H1 (cell line): Measurements from ENCODE around the gene ACTR6. TPM values are rescaled to one million over a fixed set of nuclear protein-coding genes. Genes with fewer than 3 reads are reported as not detected.

ENCODE experiments used
- CTCF ChIA-PET: fragments of 300-600 bp; sonication (Branson Sonifier 250); formaldehyde crosslinking; loops from one replicate; lab custom pipeline; 2021; ENCODE audit not compliant: partially characterized antibody; lab: Charles Lee
- POLR2A ChIA-PET: fragments of 300-600 bp; sonication (Branson Sonifier 250); formaldehyde crosslinking; loops from one replicate; lab custom pipeline; 2021; ENCODE audit warnings: inconsistent platforms; ENCODE audit not compliant: partially characterized antibody; lab: Charles Lee
- DNase-seq, 2 experiments: peaks; one replicate each; pipeline versions ENCODE4 v3.0.0 to v3.0.0-alpha.2; 2010 to 2022; ENCODE audit warnings: low spot score in 2 of 2, low read depth in 1 of 2, mixed read lengths in 1 of 2
- FAIRE-seq: peaks from 2 replicates; lab custom pipeline; 2011; peaks lifted over from hg19 to GRCh38; lab: Jason Lieb, UNC
- H2AFZ ChIP-seq: 2 replicates; pipeline ENCODE4 v1.8.1; 2012; ENCODE audit warnings: low read length, inconsistent platforms
- H2AK5ac ChIP-seq: 2 replicates; pipeline ENCODE4 v1.6.1; 2013; ENCODE audit warnings: low read depth, low read length
- H2BK120ac ChIP-seq: replicated peaks from 2 replicates; pipeline ENCODE3; 2013; ENCODE audit warnings: low read depth, low read length, inconsistent platforms
- H2BK12ac ChIP-seq: 2 replicates; pipeline ENCODE4 v1.6.1; 2013; ENCODE audit warnings: low read depth, low read length
- H2BK15ac ChIP-seq: 2 replicates; pipeline ENCODE4 v1.6.1; 2013; ENCODE audit warnings: low read length
- H2BK20ac ChIP-seq: 2 replicates; pipeline ENCODE4 v1.6.1; 2013; ENCODE audit warnings: low read length
- H2BK5ac ChIP-seq: 2 replicates; pipeline ENCODE4 v1.6.1; 2013; ENCODE audit warnings: low read depth, low read length
- H3K14ac ChIP-seq: 2 replicates; pipeline ENCODE4 v1.6.1; 2013; ENCODE audit warnings: inconsistent platforms; ENCODE audit not compliant: insufficient read length
- H3K18ac ChIP-seq: 2 replicates; pipeline ENCODE4 v1.6.1; 2013; ENCODE audit warnings: low read length; ENCODE audit errors: extremely low read depth
- H3K23ac ChIP-seq: 2 replicates; pipeline ENCODE4 v1.6.1; 2013; ENCODE audit warnings: inconsistent platforms; ENCODE audit not compliant: insufficient read length
- H3K23me2 ChIP-seq: 2 replicates; pipeline ENCODE4 v1.6.1; 2013; ENCODE audit warnings: low read depth, low read length
- H3K27ac ChIP-seq: 2 replicates; pipeline ENCODE4 v1.6.1; 2011; ENCODE audit warnings: low read depth, low read length, inconsistent platforms
- H3K27me3 ChIP-seq, 4 experiments: replicated peaks in 1 of 4; 1 replicate in 1 of 4; 2 replicates in 3 of 4; pipeline versions ENCODE4 v1.6.1 to v1.8.1; 2011 to 2013; ENCODE audit warnings: low read length in 3 of 4, mild to moderate bottlenecking in 3 of 4, inconsistent platforms in 2 of 4, mixed read lengths in 2 of 4, moderate library complexity in 1 of 4; ENCODE audit not compliant: control insufficient read depth in 3 of 4, insufficient read depth in 3 of 4; ENCODE audit errors: extremely low read depth in 1 of 4
- H3K36me3 ChIP-seq, 4 experiments: 2 replicates each; pipeline versions ENCODE4 v1.6.1 to v1.8.1; 2011 to 2013; ENCODE audit warnings: mild to moderate bottlenecking in 4 of 4, low read length in 3 of 4, moderate library complexity in 2 of 4, control low read depth in 1 of 4, inconsistent platforms in 1 of 4; ENCODE audit not compliant: insufficient read depth in 4 of 4, control insufficient read depth in 2 of 4
- H3K4ac ChIP-seq: replicated peaks from 2 replicates; pipeline ENCODE3; 2013; ENCODE audit warnings: low read length, low read depth, mixed read lengths, inconsistent platforms; ENCODE audit not compliant: insufficient read length
- H3K4me1 ChIP-seq, 4 experiments: replicated peaks in 1 of 4; 1 replicate in 1 of 4; 2 replicates in 3 of 4; pipeline versions ENCODE4 v1.6.1 to v1.8.1; 2011 to 2013; ENCODE audit warnings: low read length in 3 of 4, inconsistent platforms in 2 of 4, mixed read lengths in 1 of 4; ENCODE audit not compliant: insufficient read depth in 4 of 4, control insufficient read depth in 3 of 4
- H3K4me2 ChIP-seq, 2 experiments: 2 replicates each; pipeline versions ENCODE4 v1.6.1 to v1.8.1; 2011 to 2013; ENCODE audit warnings: low read depth in 2 of 2, low read length in 2 of 2, control low read depth in 1 of 2, inconsistent platforms in 1 of 2, mild to moderate bottlenecking in 1 of 2; ENCODE audit not compliant: insufficient read depth in 1 of 2
- H3K4me3 ChIP-seq, 4 experiments: fragments of 200-600, 300-600 bp in 1 of 4; sonication (generic), shearing (Covaris generic), sonication (Bioruptor Twin) in 1 of 4; 2 replicates each; pipeline versions ENCODE4 v1.5.1 to v1.8.1; 2011 to 2016; ENCODE audit warnings: low read length in 4 of 4, low read depth in 3 of 4, control low read depth in 2 of 4, inconsistent platforms in 2 of 4, mild to moderate bottlenecking in 2 of 4, mixed read lengths in 1 of 4, moderate library complexity in 1 of 4; ENCODE audit not compliant: insufficient read depth in 2 of 4; ENCODE audit errors: extremely low read depth in 1 of 4
- H3K56ac ChIP-seq: replicated peaks from 2 replicates; pipeline ENCODE3; 2013; ENCODE audit warnings: low read depth, mild to moderate bottlenecking, mixed read lengths, low read length, inconsistent platforms; ENCODE audit not compliant: insufficient read length
- H3K79me1 ChIP-seq: 2 replicates; pipeline ENCODE4 v1.6.1; 2013; ENCODE audit warnings: low read depth, low read length, control low read depth
- H3K79me2 ChIP-seq, 2 experiments: 2 replicates each; pipeline versions ENCODE4 v1.6.1 to v1.8.1; 2012 to 2013; ENCODE audit warnings: low read length in 2 of 2, mild to moderate bottlenecking in 2 of 2, inconsistent platforms in 1 of 2; ENCODE audit not compliant: insufficient read depth in 2 of 2, control insufficient read depth in 1 of 2
- H3K9ac ChIP-seq, 4 experiments: replicated peaks in 1 of 4; 1 replicate in 1 of 4; 2 replicates in 3 of 4; pipeline versions ENCODE4 v1.6.1 to v1.8.1; 2011 to 2013; ENCODE audit warnings: low read depth in 3 of 4, low read length in 3 of 4, control low read depth in 2 of 4, mild to moderate bottlenecking in 2 of 4, moderate library complexity in 2 of 4, inconsistent platforms in 1 of 4; ENCODE audit errors: extremely low read depth in 1 of 4
- H3K9me3 ChIP-seq, 2 experiments: 2 replicates each; pipeline versions ENCODE4 v1.6.1 to v1.8.1; 2012 to 2013; ENCODE audit warnings: mild to moderate bottlenecking in 2 of 2, moderate library complexity in 2 of 2, control low read depth in 1 of 2, inconsistent platforms in 1 of 2, low read depth in 1 of 2, low read length in 1 of 2, mixed read lengths in 1 of 2; ENCODE audit not compliant: insufficient read depth in 2 of 2
- H4K20me1 ChIP-seq, 2 experiments: replicated peaks in 1 of 2; 2 replicates each; pipeline versions ENCODE3 to v1.8.1; 2011 to 2013; ENCODE audit warnings: inconsistent platforms in 2 of 2, low read length in 2 of 2, mild to moderate bottlenecking in 1 of 2; ENCODE audit not compliant: insufficient read depth in 2 of 2, control insufficient read depth in 1 of 2
- H4K5ac ChIP-seq: 2 replicates; pipeline ENCODE4 v1.6.1; 2013; ENCODE audit warnings: low read length, low read depth, mixed read lengths, inconsistent platforms; ENCODE audit not compliant: insufficient read length
- H4K8ac ChIP-seq: 2 replicates; pipeline ENCODE4 v1.8.0; 2013; ENCODE audit warnings: mild to moderate bottlenecking, moderate library complexity, low read length, inconsistent platforms; ENCODE audit not compliant: insufficient read depth; ENCODE audit errors: extremely low read depth
- H4K91ac ChIP-seq: replicated peaks from 2 replicates; pipeline ENCODE3; 2013; ENCODE audit warnings: low read length, mixed read lengths, inconsistent platforms; ENCODE audit not compliant: insufficient read length
- CEBPB ChIP-seq: IDR thresholded peaks from 2 replicates; pipeline ENCODE4 v1.6.1; 2012; ENCODE audit warnings: low read depth, low read length
- TCF12 ChIP-seq: IDR thresholded peaks from 2 replicates; pipeline ENCODE4 v1.6.1; 2011; ENCODE audit warnings: low read depth, mild to moderate bottlenecking, low read length
- WGBS, 2 experiments: shearing (Covaris generic) in 1 of 2; methylation state at CpG; one replicate each; pipeline versions ENCODE4 v1.1.6 to v1.1.7; 2013 to 2015; ENCODE audit warnings: low lambda C conversion rate in 2 of 2, mixed read lengths in 2 of 2, inconsistent platforms in 1 of 2, low coverage in 1 of 2, missing lambda C conversion rate in 1 of 2; ENCODE audit not compliant: insufficient replicate concordance in 2 of 2, insufficient coverage in 1 of 2, insufficient read length in 1 of 2; ENCODE audit errors: extremely low coverage in 1 of 2, missing lambda C conversion rate in 1 of 2; 5-methylcytosine and 5-hydroxymethylcytosine counted together
- polyA plus RNA-seq, 7 experiments: library from polyadenylated mRNA; depleted of rRNA in 3 of 7; stranded (reverse) in 5 of 7; unstranded in 2 of 7; fragments of >200 nt in 5 of 7; fragments of 200-250 nt in 2 of 7; gene quantifications; 1 replicate in 5 of 7; 2 replicates in 1 of 7; 4 replicates in 1 of 7; pipeline versions ENCODE4 v1.2.1 to v1.2.3, GENCODE V29; 2011 to 2013; ENCODE audit warnings: missing spikeins in 2 of 7, mixed read lengths in 2 of 7
- total RNA-seq: library from RNA; stranded (reverse); fragmentation: NEBNext Ultra II Directional; extraction: Animal tissue kit (Norgen Biotek cat#: 25700); gene quantifications from 2 replicates; pipeline ENCODE4 v1.2.1, GENCODE V29; 2021

Gene ACTR6
- total and polyA plus RNA-seq, 2 of the 8 experiments (the other 6 are each of a cell fraction or from before 2014, with no cell fraction given): 10.2 to 36.8 TPM

DNA sequence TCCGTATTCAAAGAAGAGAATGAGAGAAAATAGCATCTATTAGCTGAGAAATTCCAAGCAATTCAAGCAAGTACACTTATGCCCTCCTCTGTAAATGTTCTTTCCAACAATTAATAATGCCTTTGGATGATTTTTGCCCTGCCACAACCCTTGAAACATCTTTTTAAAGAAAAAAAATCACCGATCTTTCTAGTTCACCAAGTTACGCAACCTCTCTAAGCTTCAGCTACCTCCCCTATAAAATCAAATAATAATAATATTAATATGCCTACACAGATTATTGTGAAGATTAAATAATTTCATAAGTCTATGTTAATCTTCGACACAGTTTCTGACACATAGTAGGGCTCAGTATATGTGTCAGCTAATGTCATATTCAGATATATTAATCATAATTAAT, 47.1 kb downstream of the ACTR6 start:
- H3K4me1 ChIP-seq: no peaks in the 10 kb centered on the region
- H3K27me3 ChIP-seq: no peaks in the 10 kb centered on the region
- H3K79me1 ChIP-seq: no peaks in the 10 kb centered on the region
- H3K4me2 ChIP-seq: no peak overlapping the region
- DNase-seq (no peak), FAIRE-seq (no peak)
- no peaks in the 10 kb centered on the region for H3K9me3 ChIP-seq
- H3K18ac ChIP-seq: no peak overlapping the region
- H2BK120ac ChIP-seq: no peak overlapping the region
- no peak overlapping the region for H2BK12ac ChIP-seq
- POLR2A ChIA-PET: no interaction called here
- H2BK5ac ChIP-seq: no peak overlapping the region
- H2BK15ac ChIP-seq: no peak overlapping the region
- H2AK5ac ChIP-seq: no peak overlapping the region
- H3K79me2 ChIP-seq: no peaks in the 10 kb centered on the region
- H4K91ac ChIP-seq: no peak overlapping the region
- no peak overlapping the region for H3K27ac ChIP-seq
- no peak overlapping the region for H3K23ac ChIP-seq
- H3K56ac ChIP-seq: no peak overlapping the region
- no peak overlapping the region for H4K8ac ChIP-seq
- no peak overlapping the region for H2AFZ ChIP-seq
- no peaks in the 10 kb centered on the region for H3K36me3 ChIP-seq
- no peak overlapping the region for H4K5ac ChIP-seq
- no peak overlapping the region for H2BK20ac ChIP-seq
- peaks cover 0 to 2% of the 10 kb centered on the region in 2 experiments for H4K20me1 ChIP-seq
- CTCF ChIA-PET: interaction anchor here (0.7 to 1.2 kb wide), 2 partner anchors 18 to 99 kb away, joined by 3 to 4 read pairs; no protein-coding TSS in a partner anchor
- H3K4me3 ChIP-seq: no peak overlapping the region
- H3K9ac ChIP-seq: no peak overlapping the region
- H3K14ac ChIP-seq: no peak overlapping the region
- no peak overlapping the region for H3K4ac ChIP-seq
- H3K23me2 ChIP-seq: no peaks in the 10 kb centered on the region
- TF ChIP-seq CEBPB (peak; percentile 7; the same call in 1 of the 2 replicates), TCF12 (no peak)
- 83% methylated on average over 4 of the region's 4 CpGs; no CpG with 5 or more reads in 1 of the 2 experiments for WGBS, 2 experiments
